ENCODE data around the gene INPP5A.

Gene INPP5A

GRCh38 chr10:132810807-132811700 is 273.5 kb downstream of the INPP5A start:
- DNase-seq (ENCODE audit: extremely low read depth, low read depth), result no peak
- no peak for TF ChIP-seq CTCF (IDR thresholded peaks at IDR 0.05; ENCODE audit: low read depth, low read length)

GRCh38 chr10:132811891-132812481 is 274.4 kb downstream of the INPP5A start:
- TF ChIP-seq CTCF (IDR thresholded peaks at IDR 0.05; ENCODE audit: low read depth, low read length), result no peak
- DNase-seq (ENCODE audit: extremely low read depth, low read depth), result no peak

- DNase-seq (ENCODE audit: extremely low read depth, low read depth), result no peak
- no peak for TF ChIP-seq CTCF (IDR thresholded peaks at IDR 0.05; ENCODE audit: low read depth, low read length)
These were observed 274.9 kb downstream of the INPP5A start for GRCh38 chr10:132812520-132812919.

GRCh38 chr10:132813001-132813401 is 275.4 kb downstream of the INPP5A start:
- DNase-seq (ENCODE audit: extremely low read depth, low read depth), result no peak
- TF ChIP-seq CTCF (IDR thresholded peaks at IDR 0.05; ENCODE audit: low read depth, low read length), result no peak

GRCh38 chr10:132813560-132814468 is 276.2 kb downstream of the INPP5A start:
- DNase-seq (ENCODE audit: extremely low read depth, low read depth), result no peak
- TF ChIP-seq CTCF (IDR thresholded peaks at IDR 0.05; ENCODE audit: low read depth, low read length), result no peak

- no peak for TF ChIP-seq CTCF (IDR thresholded peaks at IDR 0.05; ENCODE audit: low read depth, low read length)
- DNase-seq (ENCODE audit: extremely low read depth, low read depth), result no peak
These were observed 276.9 kb downstream of the INPP5A start for GRCh38 chr10:132814469-132814856.

Data from AG09319 (cell line).